Measurements from ENCODE around the gene MAD2L2. TPM values are rescaled to one million over a fixed set of nuclear protein-coding genes. Genes with fewer than 3 reads are reported as not detected.

Gene MAD2L2
- total and polyA plus RNA-seq, 9 donors = 25.1 to 39.9 (median 32.1) TPM

- no peaks in the 10 kb centered on the region for H3K9me3 ChIP-seq (replicated peaks; ENCODE audit: control insufficient read depth, low read depth, low read length)
- H3K27me3 ChIP-seq (ENCODE audit: control insufficient read depth, insufficient read depth, low read length) = no peaks in the 10 kb centered on the region
- H3K4me1 ChIP-seq (ENCODE audit: control insufficient read depth, insufficient read depth, low read length) = no peaks in the 10 kb centered on the region
- 87% methylated on average over 12 of the region's 14 CpGs for WGBS (ENCODE audit: insufficient coverage)
- DNase-seq = no peak
- H3K27ac ChIP-seq (ENCODE audit: low read length) = no peak overlapping the region
- peaks cover 48% of the 10 kb centered on the region for H3K36me3 ChIP-seq (ENCODE audit: control insufficient read depth, insufficient read depth, low read length)
- no peak overlapping the region for H3K4me3 ChIP-seq (ENCODE audit: low read length)
These were observed 9.2 kb downstream of the MAD2L2 start for GRCh38 chr1:11671544-11672286.

GRCh38 chr1:11671205-11671543 is 9.8 kb downstream of the MAD2L2 start:
- WGBS (ENCODE audit: insufficient coverage) = 80% methylated on average over 6 of the region's 6 CpGs
- no peak for DNase-seq
- no peaks in the 10 kb centered on the region for H3K9me3 ChIP-seq (replicated peaks; ENCODE audit: control insufficient read depth, low read depth, low read length)
- peaks cover 42% of the 10 kb centered on the region for H3K36me3 ChIP-seq (ENCODE audit: control insufficient read depth, insufficient read depth, low read length)
- H3K4me1 ChIP-seq (ENCODE audit: control insufficient read depth, insufficient read depth, low read length) = no peaks in the 10 kb centered on the region
- no peak overlapping the region for H3K27ac ChIP-seq (ENCODE audit: low read length)
- no peaks in the 10 kb centered on the region for H3K27me3 ChIP-seq (ENCODE audit: control insufficient read depth, insufficient read depth, low read length)
- H3K4me3 ChIP-seq (ENCODE audit: low read length) = no peak overlapping the region

- H3K36me3 ChIP-seq (ENCODE audit: control insufficient read depth, insufficient read depth, low read length) = peaks cover 39% of the 10 kb centered on the region
- no peaks in the 10 kb centered on the region for H3K27me3 ChIP-seq (ENCODE audit: control insufficient read depth, insufficient read depth, low read length)
- DNase-seq = no peak
- 49% methylated on average over 5 of the region's 6 CpGs for WGBS (ENCODE audit: insufficient coverage)
- H3K4me1 ChIP-seq (ENCODE audit: control insufficient read depth, insufficient read depth, low read length) = no peaks in the 10 kb centered on the region
- H3K9me3 ChIP-seq (replicated peaks; ENCODE audit: control insufficient read depth, low read depth, low read length) = no peaks in the 10 kb centered on the region
- H3K4me3 ChIP-seq (ENCODE audit: low read length) = no peak overlapping the region
- H3K27ac ChIP-seq (ENCODE audit: low read length) = no peak overlapping the region
These were observed 10.2 kb downstream of the MAD2L2 start for GRCh38 chr1:11670747-11671146.

GRCh38 chr1:11668516-11668915 is 12.4 kb downstream of the MAD2L2 start:
- H3K27me3 ChIP-seq (ENCODE audit: control insufficient read depth, insufficient read depth, low read length) = no peaks in the 10 kb centered on the region
- H3K4me1 ChIP-seq (ENCODE audit: control insufficient read depth, insufficient read depth, low read length) = peaks cover 2% of the 10 kb centered on the region
- DNase-seq = no peak
- WGBS (ENCODE audit: insufficient coverage) = 52% methylated on average over 11 of the region's 14 CpGs
- H3K36me3 ChIP-seq (ENCODE audit: control insufficient read depth, insufficient read depth, low read length) = peaks cover 20% of the 10 kb centered on the region
- no peaks in the 10 kb centered on the region for H3K9me3 ChIP-seq (replicated peaks; ENCODE audit: control insufficient read depth, low read depth, low read length)
- no peak overlapping the region for H3K27ac ChIP-seq (ENCODE audit: low read length)
- H3K4me3 ChIP-seq (ENCODE audit: low read length) = no peak overlapping the region

- peaks cover 8% of the 10 kb centered on the region for H3K36me3 ChIP-seq (ENCODE audit: control insufficient read depth, insufficient read depth, low read length)
- H3K27me3 ChIP-seq (ENCODE audit: control insufficient read depth, insufficient read depth, low read length) = peaks cover 3% of the 10 kb centered on the region
- peak overlapping the region; percentile 54 for H3K4me3 ChIP-seq (ENCODE audit: low read length)
- under 1% methylated on average over 55 of the region's 66 CpGs for WGBS (ENCODE audit: insufficient coverage)
- no peaks in the 10 kb centered on the region for H3K9me3 ChIP-seq (replicated peaks; ENCODE audit: control insufficient read depth, low read depth, low read length)
- DNase-seq = peak; percentile 62
- H3K27ac ChIP-seq (ENCODE audit: low read length) = peak overlapping the region; percentile 59
- peaks cover 2% of the 10 kb centered on the region for H3K4me1 ChIP-seq (ENCODE audit: control insufficient read depth, insufficient read depth, low read length)
These were observed 16.4 kb downstream of the MAD2L2 start for GRCh38 chr1:11664336-11665065.

- WGBS (ENCODE audit: insufficient coverage) = 89% methylated on average over 15 of the region's 17 CpGs
- Histone ChIP-seq H3K36me3 (ENCODE audit: control insufficient read depth, insufficient read depth, low read length) (peaks cover 5% of the 10 kb centered on the region), H3K4me1 (ENCODE audit: control insufficient read depth, insufficient read depth, low read length) (peaks cover 2% of the 10 kb centered on the region), H3K4me3 (ENCODE audit: low read length) (no peak overlapping the region), H3K27ac (ENCODE audit: low read length) (no peak overlapping the region), H3K27me3 (ENCODE audit: control insufficient read depth, insufficient read depth, low read length) (peaks cover 3% of the 10 kb centered on the region), H3K9me3 (replicated peaks; ENCODE audit: control insufficient read depth, low read depth, low read length) (no peaks in the 10 kb centered on the region)
- no peak for DNase-seq
These were observed 19.8 kb downstream of the MAD2L2 start for GRCh38 chr1:11661103-11661502.

GRCh38 chr1:11659748-11660147 is 21.2 kb downstream of the MAD2L2 start:
- Histone ChIP-seq H3K27ac (ENCODE audit: low read length) (no peak overlapping the region), H3K27me3 (ENCODE audit: control insufficient read depth, insufficient read depth, low read length) (peaks cover 8% of the 10 kb centered on the region), H3K9me3 (replicated peaks; ENCODE audit: control insufficient read depth, low read depth, low read length) (no peaks in the 10 kb centered on the region), H3K4me3 (ENCODE audit: low read length) (no peak overlapping the region), H3K36me3 (ENCODE audit: control insufficient read depth, insufficient read depth, low read length) (peaks cover 5% of the 10 kb centered on the region), H3K4me1 (ENCODE audit: control insufficient read depth, insufficient read depth, low read length) (peaks cover 12% of the 10 kb centered on the region)
- DNase-seq = no peak
- WGBS (ENCODE audit: insufficient coverage) = no CpG with 5 or more reads among the region's 4 CpGs

- Histone ChIP-seq H3K27me3 (ENCODE audit: control insufficient read depth, insufficient read depth, low read length) (peaks cover 17% of the 10 kb centered on the region), H3K36me3 (ENCODE audit: control insufficient read depth, insufficient read depth, low read length) (peaks cover 5% of the 10 kb centered on the region), H3K4me3 (ENCODE audit: low read length) (no peak overlapping the region), H3K4me1 (ENCODE audit: control insufficient read depth, insufficient read depth, low read length) (peaks cover 18% of the 10 kb centered on the region), H3K27ac (ENCODE audit: low read length) (no peak overlapping the region), H3K9me3 (replicated peaks; ENCODE audit: control insufficient read depth, low read depth, low read length) (no peaks in the 10 kb centered on the region)
- WGBS (ENCODE audit: insufficient coverage) = 85% methylated on average over 14 of the region's 23 CpGs
- no peak for DNase-seq
These were observed 22.4 kb downstream of the MAD2L2 start for GRCh38 chr1:11658542-11658941.

GRCh38 chr1:11657654-11658053 is 23.3 kb downstream of the MAD2L2 start:
- 43% methylated on average over 2 of the region's 6 CpGs for WGBS (ENCODE audit: insufficient coverage)
- H3K36me3 ChIP-seq (ENCODE audit: control insufficient read depth, insufficient read depth, low read length) = peaks cover 5% of the 10 kb centered on the region
- H3K4me3 ChIP-seq (ENCODE audit: low read length) = no peak overlapping the region
- H3K9me3 ChIP-seq (replicated peaks; ENCODE audit: control insufficient read depth, low read depth, low read length) = no peaks in the 10 kb centered on the region
- peaks cover 20% of the 10 kb centered on the region for H3K4me1 ChIP-seq (ENCODE audit: control insufficient read depth, insufficient read depth, low read length)
- no peak for DNase-seq
- H3K27ac ChIP-seq (ENCODE audit: low read length) = no peak overlapping the region
- H3K27me3 ChIP-seq (ENCODE audit: control insufficient read depth, insufficient read depth, low read length) = peaks cover 25% of the 10 kb centered on the region

- H3K4me1 ChIP-seq (ENCODE audit: control insufficient read depth, insufficient read depth, low read length) = peaks cover 20% of the 10 kb centered on the region
- WGBS (ENCODE audit: insufficient coverage) = 7% methylated on average over 29 of the region's 45 CpGs
- peak overlapping the region; percentile 33 for H3K4me3 ChIP-seq (ENCODE audit: low read length)
- H3K27ac ChIP-seq (ENCODE audit: low read length) = no peak overlapping the region
- DNase-seq = no peak
- H3K27me3 ChIP-seq (ENCODE audit: control insufficient read depth, insufficient read depth, low read length) = peaks cover 44% of the 10 kb centered on the region
- no peaks in the 10 kb centered on the region for H3K9me3 ChIP-seq (replicated peaks; ENCODE audit: control insufficient read depth, low read depth, low read length)
- peaks cover 3% of the 10 kb centered on the region for H3K36me3 ChIP-seq (ENCODE audit: control insufficient read depth, insufficient read depth, low read length)
These were observed 25.8 kb downstream of the MAD2L2 start for GRCh38 chr1:11654939-11655808.
